ENCODE results near the gene WAPL.

The WAPL gene

GRCh38 chr10:86387178-86387794, 134.3 kb downstream of the WAPL start:
- DNase-seq (ENCODE audit: low read depth, low spot score): no peak
- in situ Hi-C loops (cut with HindIII; ENCODE audit: low sequenced_read_pairs): no loop called here
- TF ChIP-seq CTCF (IDR thresholded peaks at IDR 0.05; ENCODE audit: low read depth, low read length): no peak
- H3K4me3 ChIP-seq (ENCODE audit: low read depth, low read length): no peak overlapping the region

DNA sequence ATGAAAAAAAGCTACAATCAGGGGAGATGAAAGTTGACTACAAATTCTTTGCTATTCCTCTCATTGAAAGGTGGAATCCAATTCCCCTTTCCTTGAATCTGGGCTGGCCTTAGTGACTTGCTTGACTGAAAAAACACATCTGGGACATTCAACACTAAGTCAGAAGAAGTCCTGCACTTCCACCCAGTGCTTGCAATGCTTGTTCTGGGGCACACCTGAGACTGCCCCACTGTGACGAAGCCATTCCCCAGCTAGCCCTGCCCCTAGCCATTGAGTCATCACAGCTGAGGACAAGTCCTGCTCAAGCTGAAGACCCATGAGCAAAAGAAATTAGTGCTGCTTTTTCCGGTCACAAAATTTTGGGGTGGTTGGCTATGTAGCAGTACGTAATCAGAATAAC, 135.8 kb downstream of the WAPL start:
- no peak overlapping the region for H3K4me3 ChIP-seq (ENCODE audit: low read depth, low read length)
- no peak for DNase-seq (ENCODE audit: low read depth, low spot score)
- in situ Hi-C loops (cut with HindIII; ENCODE audit: low sequenced_read_pairs): no loop called here
- TF ChIP-seq CTCF (IDR thresholded peaks at IDR 0.05; ENCODE audit: low read depth, low read length): no peak

Data from astrocyte of the spinal cord (primary cell).